SK-MEL-5 (cell line): ENCODE measurements around the gene GATA6. TPM values are rescaled to one million over a fixed set of nuclear protein-coding genes. Genes with fewer than 3 reads are reported as not detected.

Source experiments
- DNase-seq: peaks from one replicate; pipeline ENCODE4 v3.0.0-alpha.2; 2016; ENCODE audit warnings: low read depth, low spot score
- in situ Hi-C: cut with HindIII; loops from 2 replicates; pipeline ENCODE4 v1.10.0; 2016; ENCODE audit warnings: low sequenced_read_pairs, high pct_unique_total_duplicates, low pct_unique_long_range_greater_than_20kb
- polyA plus RNA-seq, 2 experiments: library from polyadenylated mRNA; depleted of rRNA; stranded (reverse); fragments of >200 nt; gene quantifications; 2 replicates each; pipeline ENCODE4 v1.2.3, GENCODE V29; 2015
- total RNA-seq: library from RNA; depleted of rRNA; stranded (reverse); fragments of >200 nt; shearing (Covaris generic); gene quantifications from 2 replicates; pipeline ENCODE4 v1.2.3, GENCODE V29; 2014; rRNA removed

Gene GATA6
- total RNA-seq, result 2.1 and 2.7 TPM in 2 replicates
- polyA plus RNA-seq (2015; cell fraction: cytosol; rRNA removed), result 3.8 and 4.7 TPM in 2 replicates
- 0.53 and 2.2 TPM in 2 replicates for polyA plus RNA-seq (2015; cell fraction: nucleus; rRNA removed)

- in situ Hi-C loops, result no loop called here
- DNase-seq, result peak; percentile 87
Observed at GRCh38 chr18:22169011-22169888, at the start of gene GATA6. TSS of gene GATA6 (plus strand) at chr18:22169589. CDS start at chr18:22171145, 1,556 bp downstream.

DNA sequence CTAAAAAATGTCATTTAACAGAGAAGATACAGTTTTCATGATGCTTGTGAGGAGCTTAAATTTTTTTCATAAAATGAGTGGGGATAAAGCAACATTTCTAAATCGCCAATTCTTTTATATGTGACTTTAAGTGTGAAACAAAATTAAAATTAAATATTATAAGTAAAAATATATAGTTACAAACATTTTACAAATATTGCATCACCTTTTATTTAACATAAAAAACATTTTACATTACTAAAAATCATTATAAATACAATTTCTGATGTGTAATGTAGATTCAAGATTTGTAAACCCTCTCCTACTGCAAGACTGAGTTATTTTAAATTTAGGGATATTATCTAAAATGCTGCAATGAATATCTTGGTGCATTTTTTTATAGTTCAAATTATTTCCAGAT lies 44.4 kb upstream of the GATA6 start:
- in situ Hi-C loops, result no loop called here
- DNase-seq, result no peak

GRCh38 chr18:22128954-22129353 lies 40.4 kb upstream of the GATA6 start:
- in situ Hi-C loops, result no loop called here
- DNase-seq, result no peak

GRCh38 chr18:22129778-22130177 lies 39.6 kb upstream of the GATA6 start:
- in situ Hi-C loops, result no loop called here
- DNase-seq, result no peak

DNA sequence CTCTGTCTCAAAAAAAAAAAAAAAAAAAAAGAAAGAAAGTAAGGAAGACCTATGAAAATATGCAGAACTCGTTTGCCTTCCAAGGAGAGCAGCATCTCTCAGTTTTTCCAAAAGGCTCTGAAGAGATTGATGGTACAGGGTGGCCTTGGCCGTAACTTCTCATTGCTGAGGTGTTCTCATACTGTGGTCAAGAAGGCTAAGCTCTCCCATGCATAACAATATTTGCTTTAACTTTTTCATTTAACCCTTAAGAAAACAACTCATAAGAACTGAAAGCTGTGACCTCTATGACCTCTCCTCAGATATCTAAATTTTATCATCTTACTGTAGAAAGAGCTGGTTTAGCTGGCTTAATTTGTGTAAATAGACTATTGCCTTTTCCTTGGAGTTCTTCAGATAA lies 37.1 kb upstream of the GATA6 start:
- no peak for DNase-seq
- in situ Hi-C loops, result no loop called here

- no peak for DNase-seq
- in situ Hi-C loops, result no loop called here
Observed at GRCh38 chr18:22132763-22133162, 36.6 kb upstream of the GATA6 start.

- in situ Hi-C loops, result no loop called here
Observed at GRCh38 chr18:22136395-22136794, 33.0 kb upstream of the GATA6 start.

DNA sequence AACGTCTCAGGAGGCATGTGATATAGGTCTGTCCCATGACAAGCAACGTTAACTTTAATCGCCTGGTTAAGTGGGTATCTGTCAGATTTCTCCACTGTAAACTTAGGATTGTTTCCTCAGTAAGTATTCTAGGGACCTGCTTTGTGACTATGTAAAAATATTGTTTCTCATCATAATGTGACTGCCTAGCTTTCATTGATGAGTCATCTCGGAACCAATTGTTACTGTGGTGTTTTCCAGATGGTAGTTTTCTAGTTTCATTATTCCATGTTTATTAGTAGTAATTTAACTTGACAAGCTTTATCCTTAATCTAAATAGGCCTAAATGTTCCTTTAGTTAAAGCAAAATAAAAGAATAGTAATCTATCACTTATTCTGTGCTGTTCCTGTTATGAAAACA lies 28.2 kb upstream of the GATA6 start:
- in situ Hi-C loops, result no loop called here
- no peak for DNase-seq

More at GRCh38 chr18:22136395-22136794, 33.0 kb upstream of the GATA6 start:
- DNase-seq, result no peak

DNA sequence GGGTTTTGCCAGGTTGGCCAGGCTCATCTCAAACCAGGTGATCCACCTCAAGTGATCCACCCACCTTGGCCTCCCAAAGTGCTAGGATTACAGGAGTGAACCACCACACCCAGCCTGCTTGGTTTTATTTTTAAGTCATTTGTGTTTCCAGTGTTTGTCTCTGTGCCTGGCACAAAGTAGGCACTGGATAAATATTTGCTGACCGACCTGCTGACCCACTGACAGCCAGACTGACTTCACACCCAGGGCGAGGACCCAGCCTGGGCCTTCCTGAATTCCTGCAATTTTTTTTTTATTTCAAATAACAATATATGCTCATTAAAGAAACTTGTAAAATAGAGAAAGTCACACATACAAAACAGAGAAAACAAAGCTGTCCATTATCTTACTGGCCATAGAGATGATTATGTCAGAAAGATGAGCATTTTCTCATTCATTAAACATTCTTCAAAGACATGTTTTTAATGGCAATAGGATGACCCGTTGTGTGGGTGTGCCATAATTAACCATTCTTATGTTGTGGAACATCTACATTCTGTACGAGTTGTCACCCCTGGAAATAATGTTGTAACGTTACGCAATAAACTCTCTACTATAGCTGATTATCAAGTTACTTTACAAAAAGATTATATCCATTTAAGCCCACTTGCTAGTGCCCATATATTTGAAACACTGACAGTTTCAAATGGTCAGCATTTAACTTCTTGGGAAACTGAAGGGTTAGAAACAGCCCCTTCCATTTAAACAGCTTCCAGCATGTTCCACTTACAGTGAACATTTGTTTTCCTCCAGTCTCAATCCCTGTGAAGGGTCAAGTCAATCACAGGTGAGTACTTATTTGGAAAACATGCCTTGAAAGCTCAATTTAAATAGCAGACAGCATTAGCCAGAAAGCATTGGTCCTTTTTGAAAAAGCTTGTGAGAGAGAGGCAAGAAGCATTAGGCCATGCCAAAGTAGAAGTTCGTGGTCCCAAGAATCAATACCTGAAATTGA lies 25.7 kb upstream of the GATA6 start:
- in situ Hi-C loops, result no loop called here
- DNase-seq, result no peak

GRCh38 chr18:22145160-22145559 lies 24.2 kb upstream of the GATA6 start:
- in situ Hi-C loops, result no loop called here
- DNase-seq, result no peak

- no peak for DNase-seq
- in situ Hi-C loops, result no loop called here
Observed at GRCh38 chr18:22149710-22150109, 19.7 kb upstream of the GATA6 start.

DNA sequence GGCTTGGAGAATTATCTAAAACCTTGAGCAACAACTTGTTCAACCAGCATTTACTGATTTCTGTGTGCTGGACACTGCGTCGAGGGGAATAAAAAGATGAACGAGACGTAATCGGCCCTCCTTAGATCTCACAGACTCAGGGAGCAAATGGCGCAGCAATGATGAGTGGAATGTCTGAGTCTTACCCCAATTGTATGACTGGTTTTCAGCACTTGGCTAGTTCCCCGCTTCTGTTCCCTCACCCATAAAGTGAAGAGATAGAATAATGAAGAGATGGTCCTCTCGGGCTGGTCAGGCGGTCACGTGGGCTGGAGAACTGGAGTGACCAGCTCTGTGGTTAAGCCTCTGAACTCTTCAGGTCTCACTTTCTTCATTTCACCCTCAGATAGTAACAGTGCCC lies 17.3 kb upstream of the GATA6 start:
- in situ Hi-C loops, result no loop called here
- DNase-seq, result no peak

GRCh38 chr18:22153428-22153827 lies 16.0 kb upstream of the GATA6 start:
- in situ Hi-C loops, result no loop called here
- DNase-seq, result no peak

- in situ Hi-C loops, result no loop called here
- DNase-seq, result no peak
Observed at GRCh38 chr18:22155584-22155983, 13.8 kb upstream of the GATA6 start.

GRCh38 chr18:22159014-22159413 lies 10.4 kb upstream of the GATA6 start:
- in situ Hi-C loops, result no loop called here
- no peak for DNase-seq

GRCh38 chr18:22161090-22161489 lies 8.3 kb upstream of the GATA6 start:
- in situ Hi-C loops, result no loop called here
- DNase-seq, result no peak

DNA sequence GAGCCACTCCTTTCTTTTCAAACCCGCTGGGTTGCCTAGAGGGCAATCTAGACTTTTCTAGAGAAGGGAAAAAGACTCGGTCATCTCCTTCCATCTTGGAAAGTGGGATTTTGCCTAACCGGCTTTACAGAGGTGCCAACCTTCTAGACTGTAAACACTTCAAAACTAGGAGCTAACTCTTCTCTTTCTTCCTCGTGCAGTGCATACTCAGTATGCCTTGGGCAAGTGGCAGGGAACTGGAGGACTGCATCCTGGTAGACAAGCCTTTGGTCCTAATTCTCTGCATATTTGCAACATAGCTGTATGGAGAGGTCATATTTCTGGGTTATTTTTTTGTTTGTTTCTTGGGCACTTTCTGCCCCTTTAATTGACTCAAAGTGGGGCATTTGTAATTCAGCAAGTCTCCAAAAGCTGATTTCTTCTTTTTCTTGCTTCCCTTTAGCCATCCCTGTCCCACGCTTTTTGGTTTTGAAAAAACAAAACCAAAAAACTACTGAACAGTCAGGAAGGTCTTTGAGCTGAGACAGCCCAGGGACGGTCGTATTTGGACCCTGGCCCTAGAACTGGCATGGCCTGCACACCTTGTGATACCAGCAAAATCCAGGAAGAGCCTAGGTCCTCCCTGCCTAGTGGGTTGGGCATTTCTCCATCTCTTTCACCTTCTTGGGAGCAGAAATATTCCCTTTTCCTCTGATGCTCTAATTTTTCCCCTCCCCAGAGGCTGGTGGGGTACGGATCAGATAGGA lies 5.8 kb upstream of the GATA6 start:
- DNase-seq, result no peak
- in situ Hi-C loops, result no loop called here
